Measurements from ENCODE around the gene FHOD3.

DNA sequence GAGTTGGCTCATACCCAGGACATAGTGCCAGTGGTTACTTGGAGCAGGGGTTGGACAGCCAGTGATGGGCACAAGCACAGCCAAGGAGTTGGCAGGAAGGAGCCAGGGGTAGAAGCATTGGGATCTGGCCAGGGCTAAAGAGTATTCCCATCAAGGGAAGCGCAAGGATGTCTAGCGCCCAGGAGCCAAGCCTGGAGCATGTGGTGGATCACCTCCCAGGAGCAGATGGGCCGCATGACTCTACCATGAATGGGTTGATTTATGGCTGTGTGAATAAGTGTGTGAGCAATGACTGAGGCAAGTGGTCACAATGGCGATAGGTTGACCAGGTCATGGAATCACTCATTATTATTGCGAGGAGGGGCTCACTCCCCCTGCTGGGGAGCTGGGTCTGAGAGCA is 111.1 kb downstream of the FHOD3 start:
- TF ChIP-seq CTCF (IDR thresholded peaks at IDR 0.05 in 8 of 11, conservative IDR thresholded peaks at IDR 0.05 in 3 of 11) (no peak), POLR2A (IDR thresholded peaks at IDR 0.05) (no peak)

Measured in spleen (tissue), 7 donors.